Measurements from ENCODE around the gene TMPRSS11D.

Gene TMPRSS11D

DNA sequence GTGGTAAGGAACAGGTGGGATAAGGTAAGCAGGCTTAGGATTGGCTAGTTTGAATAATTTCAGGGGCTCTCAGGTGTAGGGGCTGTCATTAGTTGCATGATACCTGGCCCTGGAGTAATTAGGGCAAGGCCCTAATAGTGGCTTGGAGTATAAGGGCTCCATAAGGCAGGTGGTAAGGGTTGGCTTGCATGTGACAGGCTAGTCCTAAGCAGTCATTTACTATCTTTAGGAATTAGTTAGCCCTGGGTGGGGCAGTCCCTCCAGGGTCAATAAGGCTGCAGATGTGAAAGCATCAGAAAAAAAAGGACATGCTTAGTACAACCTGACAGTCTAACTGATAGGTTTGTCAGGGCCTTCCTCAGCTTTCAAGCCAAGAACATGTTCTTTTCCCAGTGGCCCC lies 7.8 kb upstream of the TMPRSS11D start:
- Histone ChIP-seq H3K4me1 (ENCODE audit: control insufficient read depth, insufficient read depth, low read length) (peaks cover 6% of the 10 kb centered on the region; the same call in 1 of the 2 replicates), H3K4me3 (ENCODE audit: low read depth, low read length) (no peak overlapping the region), H3K27me3 (ENCODE audit: control insufficient read depth, insufficient read depth, low read length) (no peaks in the 10 kb centered on the region), H3K36me3 (ENCODE audit: control insufficient read depth, insufficient read depth, low read length) (no peaks in the 10 kb centered on the region), H3K9ac (ENCODE audit: low read depth, low read length) (no peak overlapping the region), H3K27ac (ENCODE audit: low read depth, low read length) (no peak overlapping the region), H3K9me3 (ENCODE audit: control insufficient read depth, insufficient read depth, low read length) (no peaks in the 10 kb centered on the region)

DNA sequence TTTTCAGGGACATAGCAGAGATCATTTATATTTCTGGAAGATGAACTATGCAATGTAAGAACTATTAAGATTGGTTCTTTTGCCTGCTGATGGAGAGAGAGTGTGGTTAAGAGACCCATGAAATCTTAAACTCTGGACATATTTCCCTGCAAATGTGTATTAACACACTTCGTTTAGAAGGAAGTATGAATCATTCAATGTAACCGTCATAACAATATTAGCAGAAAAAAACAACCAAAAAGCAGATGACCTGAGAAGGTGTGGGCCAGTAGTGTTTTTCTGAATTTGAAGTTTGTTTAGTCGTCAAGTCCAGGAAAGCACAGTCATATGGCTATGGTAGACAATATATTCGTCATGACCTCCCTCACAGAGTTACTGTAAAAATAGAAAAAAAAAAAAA lies 2.5 kb upstream of the TMPRSS11D start:
- Histone ChIP-seq H3K36me3 (ENCODE audit: control insufficient read depth, insufficient read depth, low read length) (no peaks in the 10 kb centered on the region), H3K4me1 (ENCODE audit: control insufficient read depth, insufficient read depth, low read length) (peaks cover 7% of the 10 kb centered on the region; the same call in 1 of the 2 replicates)

DNA sequence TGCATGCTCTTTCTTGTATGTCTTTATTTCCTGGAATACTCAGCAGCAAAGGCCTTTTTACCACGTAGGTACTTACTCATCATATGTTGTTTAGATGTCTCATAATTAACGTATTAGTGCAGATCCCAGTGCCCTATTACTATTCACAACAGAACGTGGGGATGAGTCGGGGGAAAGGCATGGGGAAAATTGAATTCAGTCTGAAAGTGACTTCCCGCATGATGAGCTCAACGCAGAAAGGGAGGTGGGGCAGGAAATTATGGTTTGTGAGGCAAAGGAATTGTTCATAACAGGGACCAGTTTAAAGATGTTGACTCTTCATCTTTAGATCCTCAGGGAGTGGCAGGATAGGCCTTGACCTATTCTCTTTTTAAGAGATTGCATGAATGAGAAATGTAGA lies 2.0 kb upstream of the TMPRSS11D start:
- H3K27ac ChIP-seq (ENCODE audit: low read depth, low read length), result peak overlapping the region; percentile 12
- H3K27me3 ChIP-seq (ENCODE audit: control insufficient read depth, insufficient read depth, low read length), result no peaks in the 10 kb centered on the region
- no peaks in the 10 kb centered on the region for H3K36me3 ChIP-seq (ENCODE audit: control insufficient read depth, insufficient read depth, low read length)
- peaks cover 7% of the 10 kb centered on the region; the same call in 1 of the 2 replicates for H3K4me1 ChIP-seq (ENCODE audit: control insufficient read depth, insufficient read depth, low read length)
- no peak overlapping the region for H3K9ac ChIP-seq (ENCODE audit: low read depth, low read length)
- no peaks in the 10 kb centered on the region for H3K9me3 ChIP-seq (ENCODE audit: control insufficient read depth, insufficient read depth, low read length)
- H3K4me3 ChIP-seq (ENCODE audit: low read depth, low read length), result no peak overlapping the region; the same call in 1 of the 2 replicates

More for the DNA sequence above, 2.5 kb upstream of the TMPRSS11D start:
- Histone ChIP-seq H3K9ac (ENCODE audit: low read depth, low read length) (no peak overlapping the region), H3K4me3 (ENCODE audit: low read depth, low read length) (no peak overlapping the region), H3K27me3 (ENCODE audit: control insufficient read depth, insufficient read depth, low read length) (no peaks in the 10 kb centered on the region), H3K27ac (ENCODE audit: low read depth, low read length) (peak overlapping the region; percentile 12), H3K9me3 (ENCODE audit: control insufficient read depth, insufficient read depth, low read length) (no peaks in the 10 kb centered on the region)

DNA sequence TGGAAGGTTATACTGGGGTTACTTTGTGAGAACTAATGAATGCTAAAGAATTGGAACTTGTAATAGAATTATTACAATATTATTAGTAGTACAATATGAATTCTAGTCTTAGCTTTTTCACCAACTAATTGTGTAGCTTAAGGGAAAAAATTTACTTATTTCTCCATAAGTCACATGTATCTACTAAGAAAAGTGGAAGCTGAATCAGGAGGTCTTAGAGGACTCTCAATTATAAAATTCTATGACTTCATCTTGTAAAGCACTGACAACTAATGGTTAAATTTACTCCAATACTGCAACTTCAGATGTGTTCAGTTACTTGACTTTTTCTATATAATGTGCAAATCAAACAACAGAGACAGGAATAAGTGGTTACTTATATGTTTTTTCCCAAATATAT lies 899 bp upstream of the TMPRSS11D start:
- Histone ChIP-seq H3K36me3 (ENCODE audit: control insufficient read depth, insufficient read depth, low read length) (no peaks in the 10 kb centered on the region), H3K27ac (ENCODE audit: low read depth, low read length) (no peak overlapping the region), H3K27me3 (ENCODE audit: control insufficient read depth, insufficient read depth, low read length) (no peaks in the 10 kb centered on the region), H3K9ac (ENCODE audit: low read depth, low read length) (no peak overlapping the region), H3K4me3 (ENCODE audit: low read depth, low read length) (no peak overlapping the region), H3K9me3 (ENCODE audit: control insufficient read depth, insufficient read depth, low read length) (no peaks in the 10 kb centered on the region), H3K4me1 (ENCODE audit: control insufficient read depth, insufficient read depth, low read length) (peaks cover 7% of the 10 kb centered on the region; the same call in 1 of the 2 replicates)

DNA sequence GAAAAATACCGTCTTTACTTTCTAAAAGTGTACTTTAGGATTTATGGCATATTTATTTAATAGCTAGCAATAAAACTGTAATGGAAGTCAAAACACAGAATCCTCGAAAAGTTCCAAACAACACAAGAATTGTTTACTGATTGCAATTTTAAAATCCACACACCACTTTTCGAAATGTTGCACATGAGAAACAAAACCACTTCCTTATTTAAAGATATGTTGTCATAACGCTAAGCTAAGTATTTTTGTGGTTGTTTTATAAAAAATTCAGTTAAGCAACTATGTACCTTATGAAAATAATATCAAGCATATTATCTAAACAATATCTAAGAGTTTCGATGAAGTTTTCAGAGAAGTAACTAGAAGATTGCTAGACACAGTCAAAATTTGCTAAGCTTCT lies 344 bp downstream of the TMPRSS11D start:
- no peaks in the 10 kb centered on the region for H3K36me3 ChIP-seq (ENCODE audit: control insufficient read depth, insufficient read depth, low read length)
- no peaks in the 10 kb centered on the region for H3K27me3 ChIP-seq (ENCODE audit: control insufficient read depth, insufficient read depth, low read length)
- peaks cover 7% of the 10 kb centered on the region; the same call in 1 of the 2 replicates for H3K4me1 ChIP-seq (ENCODE audit: control insufficient read depth, insufficient read depth, low read length)
- no peak overlapping the region for H3K4me3 ChIP-seq (ENCODE audit: low read depth, low read length)
- H3K9ac ChIP-seq (ENCODE audit: low read depth, low read length), result no peak overlapping the region
- H3K27ac ChIP-seq (ENCODE audit: low read depth, low read length), result no peak overlapping the region
- H3K9me3 ChIP-seq (ENCODE audit: control insufficient read depth, insufficient read depth, low read length), result no peaks in the 10 kb centered on the region

DNA sequence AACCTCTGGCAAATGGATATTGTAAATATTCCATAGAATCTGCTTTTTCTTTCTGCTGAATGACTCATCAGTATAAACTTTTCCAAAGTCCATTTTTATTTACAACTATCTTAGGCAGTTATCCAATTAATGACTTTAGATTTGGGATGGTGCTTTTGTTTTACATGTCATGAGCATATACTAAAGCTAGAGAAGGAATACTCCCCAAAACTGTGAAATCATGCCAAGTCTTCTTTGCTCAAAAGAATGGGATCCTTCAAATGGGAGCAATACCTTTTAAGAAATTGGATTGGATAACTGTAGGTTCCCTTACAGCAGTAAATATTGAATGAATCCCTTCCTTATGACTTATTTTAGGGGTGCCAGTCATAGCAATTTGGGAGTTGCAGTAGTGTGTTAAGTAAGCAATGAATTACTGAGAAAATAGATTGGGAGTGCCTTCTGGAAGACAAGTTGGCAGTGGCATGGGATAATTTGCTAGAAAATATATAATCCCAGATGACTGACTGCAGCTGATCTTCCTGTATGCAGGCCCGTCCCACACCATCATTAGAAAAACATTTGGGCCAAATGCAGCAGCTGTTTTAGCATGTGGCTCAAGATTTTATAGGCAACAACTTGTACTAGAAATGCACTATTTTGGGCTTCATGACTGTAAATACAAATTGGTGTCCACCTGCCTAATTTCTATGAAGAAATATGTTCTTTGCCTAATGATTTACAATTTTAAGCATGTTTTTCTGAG lies 2.8 kb downstream of the TMPRSS11D start:
- Histone ChIP-seq H3K4me1 (ENCODE audit: control insufficient read depth, insufficient read depth, low read length) (peaks cover 7% of the 10 kb centered on the region; the same call in 1 of the 2 replicates), H3K36me3 (ENCODE audit: control insufficient read depth, insufficient read depth, low read length) (no peaks in the 10 kb centered on the region), H3K9me3 (ENCODE audit: control insufficient read depth, insufficient read depth, low read length) (no peaks in the 10 kb centered on the region), H3K4me3 (ENCODE audit: low read depth, low read length) (no peak overlapping the region), H3K9ac (ENCODE audit: low read depth, low read length) (no peak overlapping the region), H3K27me3 (ENCODE audit: control insufficient read depth, insufficient read depth, low read length) (no peaks in the 10 kb centered on the region), H3K27ac (ENCODE audit: low read depth, low read length) (no peak overlapping the region)

DNA sequence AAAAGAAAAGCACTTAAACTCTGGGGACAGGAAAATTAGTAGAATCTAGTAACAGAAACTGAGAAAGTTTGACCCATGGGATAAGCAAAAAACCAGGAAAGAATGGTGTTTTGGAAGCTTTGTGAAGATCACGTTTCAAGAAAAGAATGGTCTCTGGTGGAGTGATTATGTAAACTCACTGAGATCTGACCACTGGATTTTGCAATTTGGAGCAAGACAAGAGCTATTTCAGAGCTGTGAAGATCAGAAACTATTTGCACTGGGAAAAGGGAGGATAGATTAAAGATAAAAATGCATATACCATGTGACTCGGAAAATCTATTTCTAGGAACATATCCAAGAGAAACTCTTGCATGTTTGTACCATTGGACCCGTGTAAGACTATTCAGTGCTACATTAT lies 4.3 kb downstream of the TMPRSS11D start:
- H3K4me3 ChIP-seq (ENCODE audit: low read depth, low read length), result no peak overlapping the region

DNA sequence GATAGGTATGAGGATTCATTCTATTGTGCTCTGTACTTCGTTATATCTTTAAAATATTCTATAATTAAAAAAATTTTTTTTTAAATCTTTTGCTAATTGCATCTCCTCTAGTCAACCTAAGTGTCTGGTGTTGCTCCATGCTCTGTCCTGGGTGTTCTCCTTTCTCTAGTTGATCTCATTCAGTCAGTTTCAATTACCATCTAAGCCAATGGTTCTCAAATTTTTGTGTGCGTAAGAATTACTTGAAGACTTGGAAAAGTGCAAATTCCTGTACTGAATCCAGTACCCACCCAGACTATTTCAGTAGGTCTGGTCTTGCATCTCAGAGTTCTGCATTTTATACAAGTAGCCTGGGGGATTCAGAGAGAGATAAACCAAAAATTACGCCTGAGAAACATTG lies 6.7 kb downstream of the TMPRSS11D start:
- Histone ChIP-seq H3K4me1 (ENCODE audit: control insufficient read depth, insufficient read depth, low read length) (peaks cover 5% of the 10 kb centered on the region; the same call in 1 of the 2 replicates), H3K27me3 (ENCODE audit: control insufficient read depth, insufficient read depth, low read length) (no peaks in the 10 kb centered on the region), H3K9ac (ENCODE audit: low read depth, low read length) (no peak overlapping the region), H3K27ac (ENCODE audit: low read depth, low read length) (no peak overlapping the region), H3K4me3 (ENCODE audit: low read depth, low read length) (no peak overlapping the region), H3K36me3 (ENCODE audit: control insufficient read depth, insufficient read depth, low read length) (no peaks in the 10 kb centered on the region), H3K9me3 (ENCODE audit: control insufficient read depth, insufficient read depth, low read length) (no peaks in the 10 kb centered on the region)

More for the DNA sequence above, 4.3 kb downstream of the TMPRSS11D start:
- Histone ChIP-seq H3K9me3 (ENCODE audit: control insufficient read depth, insufficient read depth, low read length) (no peaks in the 10 kb centered on the region), H3K4me1 (ENCODE audit: control insufficient read depth, insufficient read depth, low read length) (peaks cover 5% of the 10 kb centered on the region; the same call in 1 of the 2 replicates), H3K27ac (ENCODE audit: low read depth, low read length) (no peak overlapping the region), H3K27me3 (ENCODE audit: control insufficient read depth, insufficient read depth, low read length) (no peaks in the 10 kb centered on the region), H3K36me3 (ENCODE audit: control insufficient read depth, insufficient read depth, low read length) (no peaks in the 10 kb centered on the region), H3K9ac (ENCODE audit: low read depth, low read length) (no peak overlapping the region)

DNA sequence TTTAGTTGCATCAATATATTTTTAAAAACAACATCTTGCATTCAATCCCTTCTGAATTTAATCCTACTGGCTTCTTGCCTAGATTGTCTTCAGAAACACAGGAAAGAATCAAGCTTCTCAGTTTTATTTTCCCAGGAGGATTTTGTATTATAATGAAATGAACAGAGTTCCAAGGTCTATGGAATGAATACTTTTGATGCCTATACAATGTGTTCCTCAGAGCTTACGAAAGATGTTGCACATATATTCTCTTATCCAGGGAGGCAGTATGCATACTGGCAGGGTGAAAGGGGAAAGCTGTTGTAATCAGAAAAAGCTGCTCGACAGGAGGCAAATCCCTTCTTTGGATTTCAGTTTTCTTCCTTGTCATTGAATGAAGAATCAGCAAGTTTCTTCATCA lies 8.8 kb downstream of the TMPRSS11D start:
- H3K4me3 ChIP-seq (ENCODE audit: low read depth, low read length), result no peak overlapping the region
- no peak overlapping the region for H3K9ac ChIP-seq (ENCODE audit: low read depth, low read length)
- H3K27me3 ChIP-seq (ENCODE audit: control insufficient read depth, insufficient read depth, low read length), result no peaks in the 10 kb centered on the region
- no peaks in the 10 kb centered on the region for H3K36me3 ChIP-seq (ENCODE audit: control insufficient read depth, insufficient read depth, low read length)
- peaks cover 5% of the 10 kb centered on the region; the same call in 1 of the 2 replicates for H3K4me1 ChIP-seq (ENCODE audit: control insufficient read depth, insufficient read depth, low read length)
- H3K9me3 ChIP-seq (ENCODE audit: control insufficient read depth, insufficient read depth, low read length), result no peaks in the 10 kb centered on the region
- H3K27ac ChIP-seq (ENCODE audit: low read depth, low read length), result no peak overlapping the region

DNA sequence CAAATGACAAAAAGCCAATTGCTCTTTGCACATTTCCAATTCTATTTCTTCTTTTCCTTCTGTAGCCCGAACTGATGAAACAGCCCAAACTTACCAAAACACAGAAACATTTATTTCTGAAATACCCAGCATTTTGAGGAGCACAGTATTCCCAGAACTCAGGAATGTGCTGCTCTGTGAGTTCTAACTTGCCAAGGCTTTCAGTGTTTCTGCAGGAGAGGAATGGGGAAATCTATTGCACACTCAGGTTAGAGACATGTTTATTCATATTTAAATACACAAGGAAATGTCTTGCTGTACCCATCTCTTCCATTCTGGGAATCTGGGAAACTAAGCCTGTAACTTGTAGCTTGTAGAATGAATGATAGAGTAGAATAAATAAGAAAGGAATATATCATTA lies 10.7 kb downstream of the TMPRSS11D start:
- Histone ChIP-seq H3K27ac (ENCODE audit: low read depth, low read length) (no peak overlapping the region), H3K4me1 (ENCODE audit: control insufficient read depth, insufficient read depth, low read length) (peaks cover 5% of the 10 kb centered on the region; the same call in 1 of the 2 replicates), H3K9me3 (ENCODE audit: control insufficient read depth, insufficient read depth, low read length) (no peaks in the 10 kb centered on the region), H3K9ac (ENCODE audit: low read depth, low read length) (no peak overlapping the region), H3K27me3 (ENCODE audit: control insufficient read depth, insufficient read depth, low read length) (no peaks in the 10 kb centered on the region), H3K36me3 (ENCODE audit: control insufficient read depth, insufficient read depth, low read length) (no peaks in the 10 kb centered on the region), H3K4me3 (ENCODE audit: low read depth, low read length) (no peak overlapping the region)

DNA sequence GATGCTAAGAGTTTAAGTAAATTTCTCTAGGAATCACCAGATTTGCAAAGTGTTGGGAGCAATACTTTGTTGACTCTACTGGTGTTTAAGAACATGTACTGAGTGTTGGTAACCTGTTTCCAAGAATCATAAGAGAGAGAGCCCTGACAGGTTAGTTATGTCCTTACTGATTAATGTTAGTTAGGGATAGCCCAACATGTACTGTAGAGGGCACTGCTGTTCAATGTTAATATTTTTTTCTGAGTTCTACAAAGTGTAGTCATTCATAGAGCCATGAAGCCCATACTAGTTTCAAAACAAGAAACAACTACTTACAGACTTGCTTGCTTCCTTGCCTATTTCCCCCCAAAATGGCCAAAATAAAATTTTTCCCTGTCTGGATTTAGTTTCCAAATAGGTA lies 11.9 kb downstream of the TMPRSS11D start:
- no peaks in the 10 kb centered on the region for H3K27me3 ChIP-seq (ENCODE audit: control insufficient read depth, insufficient read depth, low read length)
- H3K4me1 ChIP-seq (ENCODE audit: control insufficient read depth, insufficient read depth, low read length), result peaks cover 5% of the 10 kb centered on the region; the same call in 1 of the 2 replicates
- no peaks in the 10 kb centered on the region for H3K9me3 ChIP-seq (ENCODE audit: control insufficient read depth, insufficient read depth, low read length)
- H3K36me3 ChIP-seq (ENCODE audit: control insufficient read depth, insufficient read depth, low read length), result no peaks in the 10 kb centered on the region
- H3K4me3 ChIP-seq (ENCODE audit: low read depth, low read length), result no peak overlapping the region
- no peak overlapping the region for H3K9ac ChIP-seq (ENCODE audit: low read depth, low read length)
- no peak overlapping the region for H3K27ac ChIP-seq (ENCODE audit: low read depth, low read length)
